ENCODE data around the gene TMEM258.

The TMEM258 gene

DNA sequence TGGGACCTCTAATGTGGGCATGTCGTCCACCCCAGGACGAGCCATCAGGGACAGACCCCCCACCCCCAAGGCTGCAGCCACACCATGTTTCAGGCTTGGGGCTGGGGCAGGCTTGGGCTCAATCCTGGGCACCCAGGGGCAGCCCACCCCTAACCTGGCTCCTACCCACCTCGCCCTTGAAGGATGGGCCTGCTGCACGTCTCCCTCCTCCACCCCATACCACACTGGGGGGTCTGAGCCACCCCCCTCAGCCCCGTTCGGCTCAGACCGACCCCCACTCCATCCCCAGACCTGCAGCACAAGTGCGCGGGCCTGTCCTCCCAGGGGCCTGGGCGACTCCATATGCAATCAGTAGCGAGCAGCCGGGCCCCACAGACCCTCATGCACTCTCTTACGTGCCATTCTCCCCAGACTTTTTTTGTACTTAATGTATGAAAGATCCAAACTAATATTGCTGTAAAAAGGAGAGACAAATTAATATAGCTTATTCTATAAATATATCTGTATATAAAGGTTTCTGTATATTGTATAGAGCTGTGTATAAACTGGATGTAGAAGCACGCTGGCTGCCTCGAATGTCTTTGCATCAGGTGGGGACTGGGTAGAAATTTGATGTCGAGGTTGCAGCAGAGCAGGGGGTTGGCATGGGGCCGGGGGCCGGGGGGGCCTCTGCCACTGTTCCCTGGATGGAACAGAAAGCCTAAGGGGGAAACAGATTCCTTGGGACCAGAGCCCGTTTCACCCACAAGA, 45.8 kb downstream of the TMEM258 start:
- Mint-ChIP-seq H3K27ac (no peak overlapping the region), H3K9me3 (no peaks in the 10 kb centered on the region), H3K36me3 (ENCODE audit: low read depth) (peaks cover 52% of the 10 kb centered on the region), H3K4me3 (no peak overlapping the region), H3K27me3 (peaks cover 26% of the 10 kb centered on the region), H3K4me1 (ENCODE audit: low read depth) (peaks cover 52% of the 10 kb centered on the region)
- intact Hi-C loops (cut with micrococcal nuclease) = no loop called here

GRCh38 chr11:61745781-61746441, 46.5 kb downstream of the TMEM258 start:
- Mint-ChIP-seq H3K27me3 (peaks cover 19% of the 10 kb centered on the region), H3K4me3 (no peak overlapping the region), H3K9me3 (no peaks in the 10 kb centered on the region), H3K27ac (no peak overlapping the region), H3K4me1 (ENCODE audit: low read depth) (peaks cover 48% of the 10 kb centered on the region), H3K36me3 (ENCODE audit: low read depth) (peaks cover 59% of the 10 kb centered on the region)
- intact Hi-C loops (cut with micrococcal nuclease) = no loop called here

GRCh38 chr11:61744609-61745156, 47.7 kb downstream of the TMEM258 start:
- H3K27me3 Mint-ChIP-seq = peaks cover 13% of the 10 kb centered on the region
- no peaks in the 10 kb centered on the region for H3K9me3 Mint-ChIP-seq
- intact Hi-C loops (cut with micrococcal nuclease) = no loop called here
- peaks cover 72% of the 10 kb centered on the region for H3K36me3 Mint-ChIP-seq (ENCODE audit: low read depth)
- peaks cover 40% of the 10 kb centered on the region for H3K4me1 Mint-ChIP-seq (ENCODE audit: low read depth)
- H3K4me3 Mint-ChIP-seq = no peak overlapping the region
- peak overlapping the region; percentile 42 for H3K27ac Mint-ChIP-seq

DNA sequence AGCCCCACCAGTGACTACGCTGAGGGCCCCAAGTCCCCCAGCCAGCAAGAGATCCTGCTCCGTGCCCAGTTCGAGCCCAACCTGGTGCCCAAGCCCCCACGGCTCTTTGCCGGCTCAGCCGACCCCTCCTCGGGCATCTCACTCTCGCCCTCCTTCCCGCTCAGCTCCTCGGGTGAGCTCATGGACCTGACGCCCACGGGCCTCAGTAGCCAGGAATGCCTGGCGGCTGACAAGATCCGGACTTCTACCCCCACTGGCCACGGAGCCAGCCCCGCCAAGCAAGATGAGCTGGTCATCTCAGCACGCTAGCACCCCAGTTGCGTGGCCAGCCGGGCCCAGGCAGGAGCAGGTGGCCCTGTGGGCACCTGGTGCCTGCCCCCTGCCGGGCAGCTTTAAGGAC, 48.2 kb downstream of the TMEM258 start:
- H3K27me3 Mint-ChIP-seq = peaks cover 8% of the 10 kb centered on the region
- H3K4me3 Mint-ChIP-seq = no peak overlapping the region
- intact Hi-C loops (cut with micrococcal nuclease) = no loop called here
- peaks cover 77% of the 10 kb centered on the region for H3K36me3 Mint-ChIP-seq (ENCODE audit: low read depth)
- peak overlapping the region; percentile 42 for H3K27ac Mint-ChIP-seq
- H3K9me3 Mint-ChIP-seq = no peaks in the 10 kb centered on the region
- H3K4me1 Mint-ChIP-seq (ENCODE audit: low read depth) = peaks cover 35% of the 10 kb centered on the region

DNA sequence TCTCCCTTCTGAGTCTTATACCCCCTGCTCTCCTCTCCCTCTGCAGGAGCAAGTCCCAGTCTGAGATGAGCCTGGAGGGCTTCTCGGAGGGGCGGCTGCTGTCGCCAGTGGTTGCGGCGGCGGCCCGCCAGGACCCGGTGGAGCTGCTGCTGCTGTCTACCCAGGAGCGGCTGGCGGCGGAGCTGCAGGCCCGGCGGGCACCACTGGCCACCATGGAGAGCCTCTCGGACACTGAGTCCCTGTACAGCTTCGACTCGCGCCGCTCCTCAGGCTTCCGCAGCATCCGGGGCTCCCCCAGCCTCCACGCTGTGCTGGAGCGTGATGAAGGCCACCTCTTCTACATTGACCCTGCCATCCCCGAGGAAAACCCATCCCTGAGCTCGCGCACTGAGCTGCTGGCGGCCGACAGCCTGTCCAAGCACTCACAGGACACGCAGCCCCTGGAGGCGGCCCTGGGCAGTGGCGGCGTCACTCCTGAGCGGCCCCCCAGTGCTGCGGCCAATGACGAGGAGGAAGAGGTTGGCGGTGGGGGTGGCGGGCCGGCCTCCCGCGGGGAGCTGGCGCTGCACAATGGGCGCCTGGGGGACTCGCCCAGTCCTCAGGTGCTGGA, 48.8 kb downstream of the TMEM258 start:
- Mint-ChIP-seq H3K4me3 (no peak overlapping the region), H3K27ac (peak overlapping the region; percentile 88), H3K27me3 (peaks cover 5% of the 10 kb centered on the region), H3K36me3 (ENCODE audit: low read depth) (peaks cover 83% of the 10 kb centered on the region), H3K4me1 (ENCODE audit: low read depth) (peaks cover 29% of the 10 kb centered on the region), H3K9me3 (no peaks in the 10 kb centered on the region)
- intact Hi-C loops (cut with micrococcal nuclease) = no loop called here

- intact Hi-C loops (cut with micrococcal nuclease) = no loop called here
- H3K9me3 Mint-ChIP-seq = no peaks in the 10 kb centered on the region
- H3K27ac Mint-ChIP-seq = peak overlapping the region; percentile 88
- H3K4me3 Mint-ChIP-seq = peak overlapping the region; percentile 7
- no peaks in the 10 kb centered on the region for H3K27me3 Mint-ChIP-seq
- H3K4me1 Mint-ChIP-seq (ENCODE audit: low read depth) = peaks cover 17% of the 10 kb centered on the region
- H3K36me3 Mint-ChIP-seq (ENCODE audit: low read depth) = peaks cover 95% of the 10 kb centered on the region
Observed at GRCh38 chr11:61742391-61742790, 50.0 kb downstream of the TMEM258 start.

DNA sequence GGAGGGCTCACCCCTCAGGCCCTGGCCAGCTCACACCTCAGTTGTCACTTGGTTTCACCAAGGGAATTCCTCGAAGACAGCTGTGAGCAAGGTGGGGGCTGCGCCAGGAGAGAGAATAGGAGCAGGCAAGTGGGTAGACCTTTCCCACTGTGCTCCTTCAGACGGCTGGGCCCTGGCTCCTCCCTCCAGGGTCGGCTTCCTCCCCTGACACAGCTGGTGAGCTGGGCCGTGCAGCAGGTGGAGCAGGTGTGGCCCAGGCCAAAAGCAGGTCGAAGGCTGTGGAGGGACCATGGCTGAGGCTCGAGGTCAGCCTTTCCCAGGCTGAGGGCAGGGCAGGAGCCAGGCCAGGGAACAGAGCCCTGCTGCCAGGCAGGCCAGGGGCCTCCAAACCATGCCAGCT, 52.4 kb downstream of the TMEM258 start:
- peak overlapping the region; percentile 88 for H3K27ac Mint-ChIP-seq
- no peak overlapping the region for H3K4me3 Mint-ChIP-seq
- H3K27me3 Mint-ChIP-seq = no peaks in the 10 kb centered on the region
- no peaks in the 10 kb centered on the region for H3K9me3 Mint-ChIP-seq
- H3K4me1 Mint-ChIP-seq (ENCODE audit: low read depth) = peaks cover 15% of the 10 kb centered on the region
- peaks cover 100% of the 10 kb centered on the region for H3K36me3 Mint-ChIP-seq (ENCODE audit: low read depth)
- intact Hi-C loops (cut with micrococcal nuclease) = no loop called here

- Mint-ChIP-seq H3K4me1 (ENCODE audit: low read depth) (peaks cover 15% of the 10 kb centered on the region), H3K27ac (peak overlapping the region; percentile 88), H3K9me3 (no peaks in the 10 kb centered on the region), H3K4me3 (no peak overlapping the region), H3K27me3 (no peaks in the 10 kb centered on the region), H3K36me3 (ENCODE audit: low read depth) (peaks cover 100% of the 10 kb centered on the region)
- intact Hi-C loops (cut with micrococcal nuclease) = no loop called here
Observed at GRCh38 chr11:61739413-61739812, 53.0 kb downstream of the TMEM258 start.
